HG02759 (cell line): Measurements from ENCODE around the gene MAN1A2.

Experiments used
- ATAC-seq: cut with Tn5 transposase; IDR thresholded peaks from one replicate; pipeline ENCODE4 v1.9.1; 2021; ENCODE audit warnings: mild to moderate bottlenecking, moderate library complexity; ENCODE audit not compliant: unreplicated experiment

Gene MAN1A2

DNA sequence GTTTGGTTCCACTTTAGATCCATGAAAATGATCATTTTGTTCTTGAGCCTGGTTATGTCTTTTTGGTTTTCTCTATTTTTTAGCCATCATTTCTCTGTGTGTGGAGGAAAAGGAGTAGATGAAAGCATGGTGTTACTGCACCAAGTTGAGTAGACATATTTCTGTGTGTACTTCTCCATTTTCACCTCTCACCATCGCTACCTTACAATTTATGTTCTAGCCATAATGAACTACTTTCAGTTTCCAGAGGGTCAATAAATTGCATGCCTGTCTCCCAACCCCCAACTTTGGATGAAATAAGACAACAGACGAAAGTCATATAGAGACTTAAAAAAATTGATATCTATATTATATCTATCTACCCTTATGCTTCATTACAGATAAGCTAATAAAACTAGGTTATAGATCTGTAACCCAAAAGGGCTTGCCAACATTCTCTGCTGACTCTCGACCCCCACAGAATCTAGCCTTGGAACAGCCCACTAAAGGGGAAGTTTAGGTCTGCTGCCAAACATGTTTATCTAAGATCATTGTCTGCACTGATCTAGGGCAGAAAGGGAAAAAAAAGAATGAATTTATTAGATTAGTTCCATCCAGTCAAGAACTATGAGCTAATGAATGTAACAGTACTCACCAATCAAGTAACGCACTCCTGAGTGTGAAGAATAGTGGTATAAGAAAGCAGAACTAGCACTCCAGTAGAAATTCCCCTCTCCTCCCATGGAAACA, 7.5 kb upstream of the MAN1A2 start:
- ATAC-seq = no peak

DNA sequence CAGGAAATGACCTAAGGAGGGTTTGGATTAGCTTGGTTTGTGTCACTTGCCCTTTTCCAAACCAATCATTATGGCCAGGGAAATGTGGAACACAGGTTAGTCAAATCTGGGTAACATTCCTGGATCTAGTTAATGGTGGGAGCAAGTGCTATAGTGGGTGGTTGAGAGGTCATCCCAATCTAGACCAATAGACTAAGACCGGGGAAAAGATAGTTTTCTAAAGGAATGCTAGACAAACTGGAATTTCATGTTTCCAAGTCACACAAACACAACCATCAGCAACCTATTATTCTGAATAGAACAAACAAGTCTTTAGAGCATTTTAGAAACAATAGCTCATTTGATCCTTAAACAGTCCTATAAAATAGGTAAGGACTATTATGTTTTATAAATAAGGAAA, 4.3 kb upstream of the MAN1A2 start:
- no peak for ATAC-seq

DNA sequence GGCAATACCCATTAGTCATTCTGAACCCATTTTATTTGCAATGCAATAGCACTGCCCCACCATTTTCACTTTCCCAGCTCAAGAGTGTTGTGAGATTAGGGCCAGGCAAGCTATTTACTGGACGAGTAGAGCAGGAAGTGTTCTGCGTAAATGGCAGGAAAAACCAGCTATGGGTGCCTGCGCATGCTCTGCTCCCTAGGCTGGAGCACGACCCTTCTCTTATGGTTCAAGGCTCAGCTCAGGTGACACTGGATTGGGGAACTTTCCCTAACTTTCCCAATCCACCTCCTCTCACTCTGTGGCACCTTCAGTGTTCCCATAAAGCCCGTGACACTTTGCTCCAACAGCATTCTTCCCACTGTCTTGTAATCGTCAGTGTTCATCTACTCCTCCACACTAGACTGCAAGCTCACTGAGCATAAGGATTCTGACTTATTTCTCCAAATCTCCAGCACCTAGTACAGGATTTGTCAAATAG, 3.6 kb upstream of the MAN1A2 start:
- no peak for ATAC-seq

DNA sequence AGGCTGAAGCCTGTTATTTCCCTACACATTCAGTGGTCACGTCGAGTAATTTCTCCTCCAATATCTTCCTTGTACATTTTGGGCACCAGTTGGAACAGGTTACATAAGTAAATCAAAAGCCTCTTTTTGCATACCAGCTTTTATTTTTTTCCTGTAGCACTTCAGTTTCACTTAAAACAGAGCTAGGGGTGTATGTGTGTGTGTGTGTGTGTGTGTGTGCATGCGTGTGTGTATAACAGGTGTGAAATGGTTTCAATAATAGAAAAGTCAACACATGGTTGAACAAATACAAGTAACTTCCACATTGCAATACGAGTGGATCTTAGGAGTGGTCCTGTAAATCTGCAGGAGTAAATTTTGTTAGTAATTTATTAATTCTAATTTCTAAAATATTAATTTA, 3.0 kb upstream of the MAN1A2 start:
- no peak for ATAC-seq

DNA sequence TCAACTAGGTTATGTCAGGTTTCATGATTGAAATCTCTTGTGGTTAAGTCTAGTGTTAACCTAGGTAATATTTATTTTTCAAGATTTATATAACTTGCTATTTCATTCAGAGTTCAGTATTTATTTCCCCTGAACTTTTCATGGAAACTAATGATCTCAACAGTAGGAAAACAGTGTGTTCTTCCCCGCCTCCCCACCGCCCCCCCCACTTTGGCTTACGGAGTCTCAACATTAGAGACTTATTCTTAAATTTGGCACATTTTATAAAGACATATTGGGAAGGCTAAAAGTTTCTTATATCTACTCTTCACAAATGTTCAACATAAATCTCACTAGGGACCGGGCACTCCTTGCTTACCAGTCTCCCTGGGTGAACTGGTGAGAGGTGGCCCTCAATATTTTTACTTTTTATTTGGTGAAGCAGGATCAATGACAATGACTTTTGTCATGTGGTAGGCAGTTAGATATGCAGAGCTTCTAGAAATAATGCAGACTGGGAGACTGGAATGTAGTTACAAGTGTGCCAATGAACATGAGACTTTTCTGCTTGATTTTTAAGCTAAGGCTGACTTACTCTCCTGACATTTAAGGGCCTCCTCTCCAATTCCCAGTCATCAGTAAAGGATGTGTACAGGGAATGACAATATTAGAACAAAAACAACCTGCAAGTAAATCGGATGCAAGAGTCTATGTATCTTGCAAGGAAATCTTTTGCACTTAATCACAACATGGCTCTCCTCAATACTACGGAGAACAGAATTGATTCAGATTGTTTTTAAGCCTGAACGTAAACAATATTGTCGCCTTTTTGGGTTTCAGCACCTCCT, 1.7 kb upstream of the MAN1A2 start:
- ATAC-seq = no peak

DNA sequence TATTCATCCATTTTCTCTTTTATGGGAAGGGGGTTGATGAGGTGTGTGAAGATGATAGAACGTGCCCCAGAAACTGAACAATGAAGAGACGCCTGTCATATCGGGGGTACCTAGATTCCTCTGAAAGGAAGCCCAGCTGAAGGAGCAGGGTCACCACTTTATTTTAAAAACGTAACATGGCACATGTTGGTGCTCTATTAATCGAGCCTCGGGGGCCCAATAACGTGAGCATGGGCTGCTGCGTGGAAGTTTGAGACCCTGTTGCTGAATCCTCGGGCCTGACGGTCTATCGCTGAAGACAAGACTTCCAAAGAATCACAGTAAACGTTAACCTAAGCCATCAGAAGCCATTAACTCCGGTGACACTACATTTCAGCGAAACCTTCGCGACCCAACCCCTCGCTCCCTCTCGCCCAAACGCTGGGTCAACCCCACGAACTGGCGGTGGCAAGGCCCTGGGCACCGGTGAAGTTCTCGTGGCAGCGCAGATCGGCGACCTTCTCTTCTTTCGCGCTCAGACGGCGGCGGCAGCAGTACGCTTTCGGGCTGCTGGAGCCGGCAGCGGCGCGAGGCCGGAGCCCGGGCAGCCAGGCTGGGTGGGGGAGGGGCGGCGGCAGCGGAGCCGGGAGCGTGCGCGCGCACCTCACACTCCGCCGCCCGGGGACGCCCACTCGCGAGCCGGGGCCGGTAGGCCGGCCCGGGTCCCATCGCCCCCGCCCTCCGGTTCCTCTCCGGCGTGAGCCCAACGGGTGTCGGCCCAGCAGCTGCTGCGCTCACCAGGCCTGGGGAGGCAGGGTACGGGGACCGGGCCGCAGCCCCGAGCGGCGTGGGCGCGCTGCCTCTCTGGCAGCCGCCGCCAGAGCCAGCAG, 838 bp upstream of the MAN1A2 start:
- ATAC-seq = peak; percentile 57

DNA sequence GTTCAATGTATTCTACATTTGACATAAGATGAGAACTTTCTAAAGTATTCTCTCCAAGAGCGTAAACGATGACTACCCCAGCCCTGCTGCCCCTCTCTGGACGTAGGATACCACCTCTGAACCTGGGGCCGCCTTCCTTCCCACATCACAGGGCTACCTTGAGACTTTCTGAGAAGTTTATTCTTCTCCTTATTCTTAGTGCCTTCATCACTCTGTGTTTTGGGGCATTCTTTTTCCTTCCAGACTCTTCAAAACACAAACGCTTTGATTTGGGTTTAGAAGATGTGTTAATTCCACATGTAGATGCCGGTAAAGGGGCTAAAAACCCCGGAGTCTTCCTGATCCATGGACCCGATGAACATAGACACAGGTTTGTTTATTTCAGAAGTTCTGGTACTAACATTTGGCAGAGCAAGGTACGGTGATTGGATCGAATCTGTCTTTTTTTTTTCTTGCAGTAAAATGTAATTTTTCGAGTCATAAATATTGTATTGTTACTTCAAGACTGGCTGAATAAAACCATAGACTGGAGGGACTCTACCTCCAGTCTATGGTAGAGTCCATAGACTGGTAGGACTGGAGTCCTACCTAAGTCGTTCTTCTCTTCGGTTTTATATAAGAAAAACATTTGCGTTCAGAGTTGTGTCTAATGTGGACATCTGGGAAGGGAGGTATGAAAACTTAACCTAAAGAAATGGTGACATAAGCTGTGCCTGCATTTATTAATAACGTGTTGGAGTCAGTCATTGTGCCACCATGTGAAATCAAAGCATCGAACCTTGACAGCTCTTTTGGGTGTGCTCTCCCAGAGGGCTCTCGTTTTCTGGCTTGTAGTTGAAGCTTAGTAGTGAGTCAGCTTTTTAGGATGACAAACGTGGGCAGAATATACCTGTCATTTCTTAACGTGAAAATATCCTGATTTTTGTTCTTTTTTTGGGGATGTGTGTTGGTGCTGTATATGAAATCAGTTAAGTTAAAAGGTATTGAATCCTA, 1.2 kb downstream of the MAN1A2 start:
- ATAC-seq = no peak

DNA sequence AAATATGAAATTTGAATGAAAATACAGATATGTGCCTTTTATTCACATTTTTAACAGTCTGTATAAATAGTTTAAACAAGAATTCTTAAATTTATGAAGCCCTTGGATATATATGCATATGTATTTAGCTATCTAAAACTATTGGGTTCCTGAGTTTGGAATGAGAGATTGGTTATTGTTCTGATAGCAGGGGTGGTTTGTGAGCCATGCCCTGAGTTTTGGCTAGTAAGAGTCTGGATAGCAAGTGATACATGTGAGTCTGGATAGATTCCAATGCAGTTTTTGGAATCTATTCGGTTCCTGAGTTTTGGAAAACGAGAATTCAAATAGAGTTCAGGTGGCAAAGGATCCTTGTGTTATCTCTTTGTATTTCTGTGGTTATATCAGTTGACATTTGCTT, 2.8 kb downstream of the MAN1A2 start:
- no peak for ATAC-seq

DNA sequence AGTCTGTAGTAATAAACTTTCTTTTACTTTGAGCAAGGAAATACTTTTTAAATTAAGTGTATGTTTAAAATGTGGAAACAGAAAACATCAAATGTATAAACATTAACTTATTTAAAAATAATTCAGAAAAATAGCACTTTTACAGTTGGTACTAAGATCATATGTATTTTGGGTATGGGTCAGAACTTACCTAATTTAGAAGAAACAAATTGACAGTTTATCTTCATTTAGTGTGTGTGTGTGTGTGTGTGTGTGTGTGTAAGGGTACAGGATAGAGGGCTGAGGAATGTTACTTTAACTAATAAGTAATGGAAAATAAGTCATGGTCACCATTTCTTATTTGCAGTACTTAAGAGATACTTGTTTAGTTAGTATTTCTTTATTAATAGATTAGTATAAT, 3.3 kb downstream of the MAN1A2 start:
- no peak for ATAC-seq

DNA sequence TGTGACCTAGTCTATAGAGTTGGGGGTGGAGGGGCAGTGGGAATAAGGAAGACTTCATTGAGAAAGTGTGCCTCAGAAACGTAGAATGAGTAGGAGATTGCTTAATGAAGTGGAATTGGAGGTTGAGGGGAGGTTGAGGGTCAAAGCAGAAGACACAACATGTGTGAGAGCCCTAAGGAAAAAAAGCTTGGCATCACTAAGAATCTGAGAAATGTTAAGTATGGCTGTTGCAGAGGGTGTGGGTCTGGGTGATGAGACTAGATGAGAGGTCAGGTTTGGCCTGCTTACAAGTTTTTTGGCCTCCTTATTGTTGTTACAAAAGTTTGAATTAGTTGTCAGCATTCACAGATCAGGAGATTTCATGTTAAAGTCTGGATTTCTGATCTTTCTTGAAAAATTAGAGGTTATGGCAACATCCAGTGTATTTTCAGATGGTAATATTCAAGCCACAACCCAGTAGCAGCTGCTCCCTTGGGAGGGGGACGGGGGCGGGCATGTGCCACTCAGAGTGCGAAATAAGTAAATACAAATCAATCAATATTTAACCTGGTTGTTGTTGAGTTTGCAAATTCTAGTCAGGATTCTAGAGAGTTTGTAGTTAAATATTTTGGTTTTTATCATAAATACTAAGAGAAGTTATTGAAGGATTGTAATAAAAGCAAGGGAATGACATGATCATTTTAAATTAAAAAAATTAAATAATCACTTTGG, 4.3 kb downstream of the MAN1A2 start:
- no peak for ATAC-seq

DNA sequence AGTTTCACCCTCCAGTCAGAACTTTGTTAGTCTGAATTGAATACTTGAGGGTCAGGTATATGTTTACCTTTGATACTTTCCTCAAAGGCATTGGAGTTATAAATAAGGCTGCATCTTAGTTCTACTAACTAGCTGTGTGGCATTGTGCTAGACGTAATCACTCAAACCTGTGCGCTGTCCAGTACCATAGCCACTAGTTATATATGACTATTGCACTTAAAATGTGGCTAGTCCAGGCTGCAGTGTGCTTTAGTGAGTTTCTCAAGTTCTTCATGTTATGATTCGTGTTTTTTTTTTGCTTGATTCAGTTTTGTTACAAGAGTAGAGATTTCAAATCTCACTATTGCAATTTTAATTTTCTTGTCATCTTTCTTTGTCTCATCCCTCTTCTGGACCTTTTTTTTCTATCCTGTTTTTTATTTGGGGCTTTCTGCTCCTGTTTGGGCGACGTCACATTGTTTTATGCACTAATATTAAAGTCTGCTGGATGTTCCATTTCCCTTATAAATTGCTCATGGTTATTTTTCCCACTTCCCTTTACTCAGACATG, 5.7 kb downstream of the MAN1A2 start:
- ATAC-seq = no peak

DNA sequence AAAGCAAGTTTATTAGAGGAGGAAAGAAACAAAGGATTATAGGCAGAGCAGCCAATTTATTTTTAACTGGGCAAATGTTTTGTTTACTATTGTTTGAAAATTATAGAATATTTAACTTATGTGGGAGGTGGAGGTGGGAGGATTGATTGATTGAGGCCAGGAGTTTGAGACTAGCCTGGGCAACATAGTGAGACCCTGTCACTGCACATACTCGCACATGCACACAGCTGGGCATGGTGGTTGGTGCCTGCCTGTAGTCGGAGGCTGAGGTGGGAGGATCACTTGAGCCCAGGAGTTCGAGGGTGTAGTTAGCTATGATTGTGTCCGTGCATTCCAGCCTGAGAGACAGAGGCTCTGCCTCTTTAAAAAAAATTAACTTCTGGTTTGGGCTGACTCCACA, 6.7 kb downstream of the MAN1A2 start:
- no peak for ATAC-seq

DNA sequence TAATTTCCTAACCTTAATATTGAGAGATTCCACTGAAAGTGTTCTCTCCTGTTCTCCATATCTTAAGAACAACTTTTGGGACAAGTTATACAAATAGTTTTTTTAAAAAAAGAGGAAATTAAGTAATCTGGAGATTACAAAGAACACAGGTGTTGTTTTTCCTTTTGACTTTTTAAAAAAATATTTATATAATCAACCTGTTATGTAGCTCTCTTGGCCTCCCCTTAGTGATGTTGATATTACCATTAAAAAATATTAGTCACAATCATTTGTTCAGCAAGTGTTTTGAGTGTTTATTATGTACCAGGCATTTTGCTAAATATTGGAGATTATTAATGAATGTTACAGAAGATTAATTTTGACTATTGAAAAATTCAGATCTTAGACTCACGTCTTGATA, 8.1 kb downstream of the MAN1A2 start:
- no peak for ATAC-seq

DNA sequence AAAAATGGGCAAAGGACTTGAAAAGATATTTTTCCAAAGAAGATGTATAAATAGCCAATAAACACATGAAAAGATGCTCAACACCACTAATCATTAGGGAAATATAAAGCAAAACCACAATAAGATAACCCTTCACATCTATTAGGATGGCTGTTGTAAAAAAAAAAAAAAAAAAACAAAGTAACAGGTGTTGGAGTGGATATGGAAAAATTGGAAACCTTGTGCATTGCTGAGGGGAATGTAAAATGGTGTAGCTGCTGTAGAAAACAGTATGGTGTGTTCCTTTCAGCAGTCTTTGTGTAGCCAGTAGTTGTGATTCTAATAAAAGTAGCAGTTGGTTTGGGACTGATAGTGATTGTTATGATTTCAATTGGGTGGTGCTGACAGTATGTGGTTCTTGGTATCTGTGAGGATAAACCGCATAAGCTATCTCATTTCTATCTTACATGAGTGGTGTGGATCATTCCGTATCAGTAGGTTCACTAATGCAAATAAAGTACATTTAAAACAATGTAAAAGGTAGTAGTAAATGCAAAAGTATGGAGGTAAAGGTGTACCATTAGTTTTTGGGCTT, 19.9 kb downstream of the MAN1A2 start:
- ATAC-seq = no peak

DNA sequence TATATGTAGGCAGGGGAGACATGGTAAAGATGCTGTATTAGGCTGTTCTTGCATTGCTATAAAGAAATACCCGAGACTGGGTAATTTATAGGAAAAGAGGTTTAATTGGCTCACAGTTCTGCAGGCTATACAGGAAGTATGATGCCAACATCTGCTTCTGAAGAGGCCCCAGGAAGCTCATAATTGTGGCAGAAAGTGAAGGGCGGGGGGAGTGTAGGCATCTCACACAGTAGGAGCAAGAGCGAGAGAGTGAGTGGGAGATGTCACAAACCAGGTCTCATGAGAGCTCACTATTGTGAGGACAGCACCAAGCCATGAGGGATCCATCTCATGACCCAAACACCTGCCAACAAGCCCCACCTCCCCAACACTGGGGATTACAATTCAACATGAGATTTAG, 21.1 kb downstream of the MAN1A2 start:
- no peak for ATAC-seq

DNA sequence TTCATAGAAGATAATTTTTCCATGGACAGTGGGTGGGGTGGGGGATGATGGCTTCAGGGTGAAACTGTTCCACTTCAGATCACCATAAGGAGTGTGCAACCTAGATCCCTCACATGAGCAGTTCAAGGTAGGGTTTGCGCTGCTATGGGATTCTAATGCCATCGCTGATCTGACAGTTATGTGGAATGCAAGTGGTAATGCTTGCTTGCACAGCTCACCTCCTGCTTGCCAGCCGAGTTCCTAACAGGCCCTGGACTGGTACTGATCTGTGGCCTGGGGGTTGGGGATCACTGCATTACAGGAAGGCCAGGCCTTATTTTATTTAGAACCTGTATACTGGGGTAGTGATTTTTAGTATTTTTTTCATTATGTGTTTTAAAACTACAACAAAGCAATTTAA, 22.0 kb downstream of the MAN1A2 start:
- no peak for ATAC-seq

DNA sequence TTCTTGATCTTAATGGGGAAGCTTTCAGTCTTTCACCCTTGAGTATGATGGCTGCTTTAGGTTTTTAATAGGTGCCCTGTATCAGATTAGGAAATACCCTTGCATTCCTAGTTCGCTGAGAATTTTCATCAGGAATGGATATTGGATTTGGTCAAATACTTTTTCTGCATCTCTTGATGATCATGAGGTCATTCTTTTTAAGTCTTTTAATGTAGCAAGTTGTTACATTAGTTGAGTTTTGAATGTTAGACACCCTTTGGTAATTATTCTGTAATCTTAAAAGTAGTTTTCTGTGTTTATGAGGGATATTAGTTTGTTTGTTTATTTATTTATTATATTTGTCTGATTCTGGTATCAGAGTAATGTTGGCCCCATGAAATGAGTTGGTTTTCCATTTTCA, 22.5 kb downstream of the MAN1A2 start:
- ATAC-seq = no peak

DNA sequence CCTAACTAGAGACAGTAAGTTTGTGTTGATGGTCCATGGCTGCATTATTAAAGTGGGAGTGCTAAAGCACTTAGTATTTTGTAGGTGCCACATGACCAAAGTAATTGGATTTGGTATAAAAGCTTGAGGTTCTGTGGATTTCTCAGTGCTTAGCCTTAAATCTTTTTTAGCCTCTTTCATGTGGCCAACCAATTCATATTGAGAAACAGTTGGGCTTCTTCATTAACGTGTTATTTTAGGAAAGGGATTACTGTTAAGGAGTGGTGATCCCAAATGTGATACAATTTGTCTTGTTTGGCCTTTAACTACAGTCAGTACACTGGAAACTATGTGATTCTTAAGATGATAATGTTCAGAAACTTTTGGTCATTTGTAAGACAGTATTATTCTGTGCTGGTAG, 25.5 kb downstream of the MAN1A2 start:
- no peak for ATAC-seq

DNA sequence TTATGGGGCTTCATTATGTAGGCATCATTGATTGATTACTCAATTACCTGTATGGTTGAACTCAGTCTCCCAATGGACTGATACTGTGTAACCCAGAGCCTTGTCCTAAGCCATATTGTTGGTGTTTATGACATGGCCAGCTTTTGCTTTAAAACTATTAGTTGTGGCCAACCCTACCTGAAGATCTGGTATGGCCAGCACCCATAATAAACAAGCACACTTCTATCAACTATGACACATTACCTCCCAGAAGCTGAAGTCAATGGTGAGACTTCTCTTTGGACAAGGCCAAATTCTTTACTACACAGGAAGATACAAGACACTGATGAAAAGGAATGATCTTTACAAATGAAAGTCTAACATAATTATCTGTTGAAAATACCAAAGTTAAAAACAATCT, 28.8 kb downstream of the MAN1A2 start:
- no peak for ATAC-seq
